H9 (cell line): ENCODE measurements around the gene FBXL15. TPM values are rescaled to one million over a fixed set of nuclear protein-coding genes. Genes with fewer than 3 reads are reported as not detected.

Experiments
- DNase-seq: peaks from one replicate; pipeline ENCODE4 v3.0.0-alpha.2; 2017
- H2AFZ ChIP-seq: one replicate; pipeline ENCODE4 v1.6.1; 2013; ENCODE audit warnings: mild to moderate bottlenecking, low read length, control low read depth, moderate library complexity
- H2AK5ac ChIP-seq: 2 replicates; pipeline ENCODE4 v1.6.1; 2013; ENCODE audit warnings: low read length, control low read depth, mixed read lengths; ENCODE audit not compliant: insufficient read length
- H2BK120ac ChIP-seq: one replicate; pipeline ENCODE4 v1.6.1; 2013; ENCODE audit warnings: low read depth, mild to moderate bottlenecking, low read length, control low read depth, inconsistent platforms; ENCODE audit not compliant: poor library complexity, severe bottlenecking
- H2BK12ac ChIP-seq: 2 replicates; pipeline ENCODE4 v1.6.1; 2013; ENCODE audit warnings: low read length, control low read depth, mixed read lengths, low read depth; ENCODE audit not compliant: insufficient read length
- H2BK15ac ChIP-seq: 2 replicates; pipeline ENCODE4 v1.6.1; 2013; ENCODE audit warnings: low read depth, low read length, control low read depth
- H2BK20ac ChIP-seq: one replicate; pipeline ENCODE4 v1.6.1; 2013; ENCODE audit warnings: low read depth, mild to moderate bottlenecking, low read length, control low read depth, inconsistent platforms; ENCODE audit not compliant: poor library complexity, severe bottlenecking
- H2BK5ac ChIP-seq: 2 replicates; pipeline ENCODE4 v1.6.1; 2013; ENCODE audit warnings: low read length, control low read depth, mixed read lengths; ENCODE audit not compliant: insufficient read length
- H3K14ac ChIP-seq: 2 replicates; pipeline ENCODE4 v1.6.1; 2013; ENCODE audit warnings: low read length, control low read depth; ENCODE audit not compliant: insufficient read depth
- H3K18ac ChIP-seq: 2 replicates; pipeline ENCODE4 v1.6.1; 2013; ENCODE audit warnings: low read depth, mild to moderate bottlenecking, mixed read lengths, low read length, control low read depth; ENCODE audit not compliant: insufficient read length
- H3K23ac ChIP-seq: 2 replicates; pipeline ENCODE4 v1.6.1; 2013; ENCODE audit warnings: low read length, control low read depth, mixed read lengths, low read depth; ENCODE audit not compliant: insufficient read length
- H3K23me2 ChIP-seq: 2 replicates; pipeline ENCODE4 v1.6.1; 2013; ENCODE audit warnings: low read depth, mild to moderate bottlenecking, mixed read lengths, low read length, control low read depth; ENCODE audit not compliant: insufficient read length, poor library complexity, severe bottlenecking
- H3K27ac ChIP-seq: 2 replicates; pipeline ENCODE4 v1.5.1; 2013; ENCODE audit warnings: low read length, control low read depth, mixed read lengths, low read depth; ENCODE audit not compliant: insufficient read length
- H3K27me3 ChIP-seq: 2 replicates; pipeline ENCODE4 v1.6.1; 2013; ENCODE audit warnings: low read length, control low read depth, inconsistent platforms; ENCODE audit not compliant: insufficient read depth
- H3K4ac ChIP-seq: 2 replicates; pipeline ENCODE4 v1.6.1; 2013; ENCODE audit warnings: low read depth, mild to moderate bottlenecking, control low read depth, inconsistent platforms, low read length, moderate library complexity
- H3K4me1 ChIP-seq: 2 replicates; pipeline ENCODE4 v1.6.1; 2013; ENCODE audit warnings: low read length, control low read depth, inconsistent platforms; ENCODE audit not compliant: insufficient read depth
- H3K4me2 ChIP-seq: 2 replicates; pipeline ENCODE4 v1.6.1; 2013; ENCODE audit warnings: low read length, control low read depth, mixed read lengths; ENCODE audit not compliant: insufficient read length, insufficient read depth
- H3K56ac ChIP-seq: 2 replicates; pipeline ENCODE4 v1.6.1; 2013; ENCODE audit warnings: low read depth, mild to moderate bottlenecking, mixed read lengths, low read length, control low read depth; ENCODE audit not compliant: insufficient read length
- H3K79me1 ChIP-seq: 2 replicates; pipeline ENCODE4 v1.6.1; 2013; ENCODE audit warnings: low read depth, mild to moderate bottlenecking, moderate library complexity, low read length, control low read depth, inconsistent platforms; ENCODE audit not compliant: insufficient read depth, poor library complexity, severe bottlenecking
- H3K79me2 ChIP-seq: 2 replicates; pipeline ENCODE4 v1.6.1; 2013; ENCODE audit warnings: low read length, control low read depth, inconsistent platforms; ENCODE audit not compliant: insufficient read depth
- H3K9ac ChIP-seq: 2 replicates; pipeline ENCODE4 v1.6.1; 2013; ENCODE audit warnings: low read length, control low read depth, mixed read lengths; ENCODE audit not compliant: insufficient read length; ENCODE audit errors: extremely low read depth
- H3K9me3 ChIP-seq: one replicate; pipeline ENCODE4 v1.6.1; 2013; ENCODE audit warnings: low read depth, low read length, inconsistent platforms; ENCODE audit not compliant: control insufficient read depth
- H3T11ph ChIP-seq: one replicate; pipeline ENCODE4 v1.6.1; 2013; ENCODE audit warnings: mild to moderate bottlenecking, low read length, control low read depth, inconsistent platforms
- H4K20me1 ChIP-seq: one replicate; pipeline ENCODE4 v1.6.1; 2013; ENCODE audit not compliant: control insufficient read depth, insufficient read length, insufficient read depth
- H4K5ac ChIP-seq: 2 replicates; pipeline ENCODE4 v1.6.1; 2013; ENCODE audit warnings: low read depth, mild to moderate bottlenecking, mixed read lengths, low read length, control low read depth; ENCODE audit not compliant: insufficient read length
- H4K8ac ChIP-seq: replicated peaks from 2 replicates; pipeline ENCODE4 v1.6.1; 2013; ENCODE audit warnings: low read length, control low read depth, mixed read lengths, low read depth; ENCODE audit not compliant: insufficient read length
- H4K91ac ChIP-seq: 2 replicates; pipeline ENCODE4 v1.6.1; 2013; ENCODE audit warnings: low read depth, mild to moderate bottlenecking, moderate library complexity, mixed read lengths, low read length, control low read depth; ENCODE audit not compliant: insufficient read length
- H3K27ac Mint-ChIP-seq, 3 experiments: 2 replicates in 2 of 3; 3 replicates in 1 of 3; pipeline ENCODE4 v1.8.0; 2020 to 2021; ENCODE audit warnings: mixed read lengths in 3 of 3, mild to moderate bottlenecking in 1 of 3, moderate library complexity in 1 of 3
- H3K27me3 Mint-ChIP-seq: 2 replicates; pipeline ENCODE4 v1.8.0; 2021; ENCODE audit warnings: low read depth, mild to moderate bottlenecking, moderate library complexity, mixed read lengths
- H3K36me3 Mint-ChIP-seq, 3 experiments: 2 replicates in 2 of 3; 3 replicates in 1 of 3; pipeline ENCODE4 v1.8.0; 2020 to 2021; ENCODE audit warnings: low read depth in 3 of 3, mixed read lengths in 3 of 3; ENCODE audit not compliant: insufficient read depth in 1 of 3
- H3K4me1 Mint-ChIP-seq, 2 experiments: 2 replicates each; pipeline ENCODE4 v1.8.0; 2020; ENCODE audit warnings: mixed read lengths in 2 of 2
- H3K4me3 Mint-ChIP-seq, 2 experiments: 2 replicates in 1 of 2; 3 replicates in 1 of 2; pipeline ENCODE4 v1.8.0; 2020 to 2021; ENCODE audit warnings: mild to moderate bottlenecking in 2 of 2, mixed read lengths in 2 of 2, moderate library complexity in 1 of 2
- H3K9me3 Mint-ChIP-seq, 2 experiments: 2 replicates in 1 of 2; 3 replicates in 1 of 2; pipeline ENCODE4 v1.8.0; 2020; ENCODE audit warnings: mild to moderate bottlenecking in 2 of 2, mixed read lengths in 2 of 2, moderate library complexity in 1 of 2
- WGBS: extraction: QIAGEN DNeasy Blood & Tissue Kit; methylation state at CpG from one replicate; pipeline ENCODE4 v1.1.7; 2013; ENCODE audit warnings: missing lambda C conversion rate, low lambda C conversion rate, mixed read lengths; ENCODE audit not compliant: insufficient read length; ENCODE audit errors: extremely low coverage; 5-methylcytosine and 5-hydroxymethylcytosine counted together
- total RNA-seq: library from RNA; stranded (reverse); gene quantifications from 2 replicates; pipeline ENCODE4 v1.2.1, GENCODE V29; 2021
- TF ChIP-seq, protein P1 (sequence below): fragments of 200-600 bp; sonication (generic); conservative IDR thresholded peaks from 3 replicates; pipeline ENCODE4 v1.8.0; 2021; ENCODE audit warnings: antibody characterized with exemption, mild to moderate bottlenecking

Gene FBXL15
- total RNA-seq, 1 experiment from 2014 or later: 9.1 TPM

DNA sequence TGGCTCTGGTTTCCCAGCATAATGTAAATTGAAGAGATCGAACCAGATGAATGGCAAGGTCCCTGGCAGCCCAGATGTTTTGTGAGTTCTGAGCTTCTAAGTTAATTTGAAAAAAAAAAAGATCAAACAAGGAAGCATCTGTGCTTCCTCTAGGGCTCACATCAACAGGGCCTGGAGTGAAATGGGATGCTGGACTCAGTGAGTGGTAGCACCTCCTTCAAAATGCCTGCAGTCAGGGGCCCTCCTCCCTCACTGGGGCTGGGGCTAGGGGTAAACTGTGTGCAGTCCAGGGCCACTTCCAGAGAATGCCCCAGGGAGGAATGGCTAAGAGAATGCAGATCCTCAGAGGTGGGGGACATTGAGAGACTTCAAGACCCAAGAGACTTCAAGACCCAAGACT is 17.7 kb downstream of the FBXL15 start:
- Histone ChIP-seq H3K23me2 (no peaks in the 10 kb centered on the region), H3K4me1 (peaks cover 5% of the 10 kb centered on the region; the same call in 1 of the 2 replicates), H3K27me3 (peaks cover 26% of the 10 kb centered on the region; the same call in 1 of the 2 replicates), H2BK5ac (no peak overlapping the region), H3K4me2 (no peak overlapping the region), H3K23ac (no peak overlapping the region), H3K9me3 (no peaks in the 10 kb centered on the region), H3K4ac (no peak overlapping the region), H3K9ac (no peak overlapping the region), H3K79me2 (no peaks in the 10 kb centered on the region), H2AFZ (no peak overlapping the region), H4K20me1 (no peaks in the 10 kb centered on the region), H3K79me1 (no peaks in the 10 kb centered on the region), H3K27ac (no peak overlapping the region), H3K56ac (no peak overlapping the region), H4K5ac (no peak overlapping the region), H2BK15ac (no peak overlapping the region), H2BK120ac (no peak overlapping the region), H2BK20ac (no peak overlapping the region), H3T11ph (no peak overlapping the region), H4K91ac (no peak overlapping the region), H3K14ac (no peak overlapping the region), H4K8ac (no peak overlapping the region), H2AK5ac (no peak overlapping the region), H3K18ac (no peak overlapping the region), H2BK12ac (no peak overlapping the region)
- no peak for DNase-seq
- Mint-ChIP-seq H3K4me1 (peaks cover 10 to 26% of the 10 kb centered on the region in 2 experiments), H3K4me3 (no peak overlapping the region), H3K27ac (no peak overlapping the region), H3K36me3 (no peaks in the 10 kb centered on the region), H3K9me3 (no peaks in the 10 kb centered on the region), H3K27me3 (peaks cover 74% of the 10 kb centered on the region)
- TF ChIP-seq, protein P1, sequence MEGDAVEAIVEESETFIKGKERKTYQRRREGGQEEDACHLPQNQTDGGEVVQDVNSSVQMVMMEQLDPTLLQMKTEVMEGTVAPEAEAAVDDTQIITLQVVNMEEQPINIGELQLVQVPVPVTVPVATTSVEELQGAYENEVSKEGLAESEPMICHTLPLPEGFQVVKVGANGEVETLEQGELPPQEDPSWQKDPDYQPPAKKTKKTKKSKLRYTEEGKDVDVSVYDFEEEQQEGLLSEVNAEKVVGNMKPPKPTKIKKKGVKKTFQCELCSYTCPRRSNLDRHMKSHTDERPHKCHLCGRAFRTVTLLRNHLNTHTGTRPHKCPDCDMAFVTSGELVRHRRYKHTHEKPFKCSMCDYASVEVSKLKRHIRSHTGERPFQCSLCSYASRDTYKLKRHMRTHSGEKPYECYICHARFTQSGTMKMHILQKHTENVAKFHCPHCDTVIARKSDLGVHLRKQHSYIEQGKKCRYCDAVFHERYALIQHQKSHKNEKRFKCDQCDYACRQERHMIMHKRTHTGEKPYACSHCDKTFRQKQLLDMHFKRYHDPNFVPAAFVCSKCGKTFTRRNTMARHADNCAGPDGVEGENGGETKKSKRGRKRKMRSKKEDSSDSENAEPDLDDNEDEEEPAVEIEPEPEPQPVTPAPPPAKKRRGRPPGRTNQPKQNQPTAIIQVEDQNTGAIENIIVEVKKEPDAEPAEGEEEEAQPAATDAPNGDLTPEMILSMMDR: no peak
- no CpG with 5 or more reads among the region's 1 CpG for WGBS
